K562 (cell line): ENCODE data around the gene SLC39A9. TPM values are rescaled to one million over a fixed set of nuclear protein-coding genes. Genes with fewer than 3 reads are reported as not detected.

Source experiments
- ATAC-seq: fragments of 200-7000 bp; cut with Tn5 transposase; 3 replicates; pipeline ENCODE4 v1.9.1; 2020; ENCODE audit warnings: moderate library complexity
- BruUV-seq: library from RNA; stranded (reverse); fragments of 400-500 nt; replicated peaks from 2 replicates; lab custom pipeline; 2021; lab: Mats Ljungman, UMichigan
- CTCF ChIA-PET: fragments of 300-600 bp; formaldehyde crosslinking; extraction: SDS; loops from one replicate; lab custom pipeline; 2021; ENCODE audit warnings: low intra/inter-chr PET ratio; lab: Yijun Ruan, JAX
- POLR2A ChIA-PET: fragments of 300-600, 350-650 bp; sonication (Branson Sonifier 250); formaldehyde crosslinking; extraction: SDS; loops from one replicate; lab custom pipeline; 2021; ENCODE audit warnings: antibody characterized with exemption, inconsistent platforms; lab: Yijun Ruan, JAX
- DNase-seq, 4 experiments: peaks; one replicate each; pipeline versions ENCODE4 v3.0.0 to v3.0.0-alpha.2; 2011 to 2018; ENCODE audit warnings: low spot score in 3 of 4, mixed read lengths in 3 of 4; ENCODE audit errors: extremely low read depth in 1 of 4
- FAIRE-seq: peaks from 2 replicates; lab custom pipeline; 2011; peaks lifted over from hg19 to GRCh38; lab: Jason Lieb, UNC
- H2AFZ ChIP-seq: 2 replicates; pipeline ENCODE4 v1.6.0; 2011; ENCODE audit warnings: low read depth, low read length, control low read depth, inconsistent platforms
- H3K27ac ChIP-seq: fragments of 200-600 bp; 3 replicates; pipeline ENCODE4 v1.8.0; 2011; ENCODE audit warnings: low read depth, mild to moderate bottlenecking, control low read depth, inconsistent platforms, low read length, moderate library complexity, mixed read lengths; ENCODE audit errors: extremely low read depth
- H3K27me3 ChIP-seq, 2 experiments: fragments of 300-600 bp in 1 of 2; 2 replicates in 1 of 2; 3 replicates in 1 of 2; pipeline versions ENCODE4 v1.6.0 to v1.8.0; 2011; ENCODE audit warnings: inconsistent platforms in 2 of 2, low read length in 2 of 2, mild to moderate bottlenecking in 1 of 2, mixed read lengths in 1 of 2, moderate library complexity in 1 of 2; ENCODE audit not compliant: control insufficient read depth in 2 of 2, insufficient read depth in 2 of 2
- H3K36me3 ChIP-seq: fragments of 300-600 bp; 3 replicates; pipeline ENCODE4 v1.8.0; 2011; ENCODE audit warnings: mild to moderate bottlenecking, low read length, inconsistent platforms; ENCODE audit not compliant: control insufficient read depth, insufficient read depth
- H3K4me1 ChIP-seq, 2 experiments: fragments of 200-600 bp in 1 of 2; replicated peaks in 1 of 2; 2 replicates in 1 of 2; 3 replicates in 1 of 2; pipeline versions ENCODE4 v1.5.1 to v1.8.0; 2011; ENCODE audit warnings: inconsistent platforms in 2 of 2, low read length in 2 of 2, mild to moderate bottlenecking in 1 of 2, mixed read lengths in 1 of 2, moderate library complexity in 1 of 2; ENCODE audit not compliant: control insufficient read depth in 2 of 2, insufficient read depth in 2 of 2
- H3K4me2 ChIP-seq: 2 replicates; pipeline ENCODE4 v1.6.1; 2011; ENCODE audit warnings: low read length, control low read depth, inconsistent platforms, mixed read lengths; ENCODE audit not compliant: insufficient read depth
- H3K4me3 ChIP-seq: fragments of 200-600 bp; sonication (generic), shearing (Covaris generic); 2 replicates; pipeline ENCODE4 v1.5.1; 2016; ENCODE audit warnings: control low read depth, inconsistent platforms
- H3K79me2 ChIP-seq: fragments of 200-600 bp; 3 replicates; pipeline ENCODE4 v1.8.0; 2011; ENCODE audit warnings: low read length, inconsistent platforms; ENCODE audit not compliant: control insufficient read depth, insufficient read depth
- H3K9ac ChIP-seq, 2 experiments: 2 replicates each; pipeline versions ENCODE4 v1.6.0 to v1.6.1; 2011; ENCODE audit warnings: low read depth in 2 of 2, low read length in 2 of 2, control low read depth in 1 of 2, inconsistent platforms in 1 of 2, mild to moderate bottlenecking in 1 of 2, mixed read lengths in 1 of 2; ENCODE audit not compliant: insufficient read depth in 1 of 2
- H3K9me1 ChIP-seq: one replicate; pipeline ENCODE4 v1.6.0; 2011; ENCODE audit warnings: inconsistent platforms, mild to moderate bottlenecking, low read length, moderate library complexity; ENCODE audit not compliant: control insufficient read depth, insufficient read depth
- H3K9me3 ChIP-seq: replicated peaks from 2 replicates; pipeline ENCODE4 v1.5.1; 2011; ENCODE audit warnings: low read depth, low read length, inconsistent platforms; ENCODE audit not compliant: control insufficient read depth, insufficient read depth
- H4K20me1 ChIP-seq: replicated peaks from 2 replicates; pipeline ENCODE4 v1.6.1; 2011; ENCODE audit warnings: low read length, inconsistent platforms, mixed read lengths; ENCODE audit not compliant: control insufficient read depth, insufficient read depth
- CHD2 ChIP-seq: IDR thresholded peaks from 2 replicates; pipeline ENCODE4 v1.6.1; 2011; ENCODE audit warnings: low read depth, low read length
- E4F1 ChIP-seq: fragments of 250-450 bp; sonication (Bioruptor Pico); IDR thresholded peaks from 2 replicates; pipeline ENCODE4 v1.5.0; 2021; ENCODE audit warnings: mild to moderate bottlenecking, borderline replicate concordance
- HOXB6 ChIP-seq: fragments of 250-450 bp; sonication (Bioruptor Pico); IDR thresholded peaks from 2 replicates; pipeline ENCODE4 v1.5.1; 2022; ENCODE audit warnings: mild to moderate bottlenecking, borderline replicate concordance
- U2AF2 ChIP-seq: fragments of 200-400 bp; formaldehyde crosslinking; optimal IDR thresholded peaks from 2 replicates; pipeline ENCODE3; 2017; ENCODE audit warnings: low read depth, mild to moderate bottlenecking, low read length
- XRCC3 ChIP-seq: fragments of 450-650 bp; IDR thresholded peaks from 2 replicates; pipeline ENCODE4 v1.6.1; 2017; ENCODE audit warnings: mild to moderate bottlenecking, moderate library complexity
- ZNF561 ChIP-seq: fragments of 450-650 bp; formaldehyde crosslinking; conservative IDR thresholded peaks from 2 replicates; pipeline ENCODE4 v1.4.0; 2020; ENCODE audit warnings: mild to moderate bottlenecking, moderate library complexity
- ZNF764 ChIP-seq: fragments of 250-450 bp; sonication (Bioruptor Pico); IDR thresholded peaks from 2 replicates; pipeline ENCODE4 v1.4.0; 2020; ENCODE audit warnings: low read depth, mild to moderate bottlenecking, moderate library complexity
- WGBS: fragments of 100-300 bp; shearing (Covaris generic); methylation state at CpG from one replicate; pipeline ENCODE4 v1.1.6; 2016; ENCODE audit warnings: low coverage, mixed read lengths; ENCODE audit not compliant: insufficient coverage; ENCODE audit errors: missing lambda C conversion rate; 5-methylcytosine and 5-hydroxymethylcytosine counted together
- in situ Hi-C: fragments of 300-500 bp; cut with MboI; formaldehyde crosslinking; loops from 4 replicates; pipeline ENCODE4 v1.15.0; 2018; ENCODE audit warnings: inconsistent platforms, mixed read lengths
- intact Hi-C: fragments of 100-400 bp; cut with micrococcal nuclease; formaldehyde crosslinking; loops from 2 replicates; pipeline ENCODE4 v1.14.2; 2022
- polyA plus RNA-seq, 8 experiments: library from polyadenylated mRNA; depleted of rRNA in 4 of 8; stranded (reverse) in 5 of 8; unstranded in 3 of 8; fragments of >200 nt; fragmentation: Nextera tagmentation in 2 of 8; fragmentation: Illumina TruSeq in 1 of 8; extraction: Ambion mirVana in 2 of 8; extraction: Trizol in 1 of 8; gene quantifications; 2 replicates each; pipeline versions ENCODE4 v1.2.1 to v1.2.3, GENCODE V29; 2011 to 2014; ENCODE audit warnings: inconsistent platforms in 1 of 8, missing spikeins in 1 of 8
- total RNA-seq, 7 experiments: library from RNA; depleted of rRNA in 6 of 7; stranded (reverse); fragments of >200 nt in 6 of 7; fragmentation: Illumina TruSeq in 2 of 7; extraction: Trizol in 2 of 7; gene quantifications; 2 replicates each; pipeline versions ENCODE4 v1.2.1 to v1.2.3, GENCODE V29; 2011 to 2021; ENCODE audit warnings: low replicate concordance in 1 of 7
- TF ChIP-seq, protein P1 (sequence below): fragments of 250-450 bp; sonication (Bioruptor Pico); IDR thresholded peaks from 2 replicates; pipeline ENCODE4 v1.4.0; 2020; ENCODE audit warnings: mild to moderate bottlenecking
- TF ChIP-seq, protein P2 (sequence below), 2 experiments: fragments of 450-650 bp; conservative IDR thresholded peaks; 2 replicates each; pipeline ENCODE4 v1.6.1; 2017; ENCODE audit warnings: mild to moderate bottlenecking in 2 of 2, moderate library complexity in 2 of 2

SLC39A9 gene
- total and polyA plus RNA-seq, 9 of the 15 experiments (the other 6 are each of a cell fraction or from before 2014, with no cell fraction given): 18.4 to 66.0 (median 32.5) TPM

GRCh38 chr14:69427596-69427995 is 29.1 kb downstream of the SLC39A9 start:
- Histone ChIP-seq H3K4me3 (no peak overlapping the region), H2AFZ (no peak overlapping the region), H3K79me2 (no peaks in the 10 kb centered on the region), H3K36me3 (peaks cover 26% of the 10 kb centered on the region; the same call in 2 of the 3 replicates), H3K4me1 (no peaks in the 10 kb centered on the region), H3K27ac (no peak overlapping the region), H3K9me3 (no peaks in the 10 kb centered on the region), H4K20me1 (no peaks in the 10 kb centered on the region), H3K27me3 (no peaks in the 10 kb centered on the region), H3K9me1 (no peaks in the 10 kb centered on the region), H3K9ac (no peak overlapping the region), H3K4me2 (no peak overlapping the region)
- ATAC-seq (no peak), FAIRE-seq (no peak), DNase-seq (no peak)
- intact Hi-C loops: no loop called here
- no TSS peak for BruUV-seq
- in situ Hi-C loops: no loop called here
- WGBS: 100% methylated on average over 1 of the region's 1 CpG
- ChIA-PET CTCF (no interaction called here), POLR2A (interaction anchor here (1.2 kb wide), 1 partner anchor 29 kb away, joined by 3 read pairs; the partner anchor contains the start of genes ERH and SLC39A9)
- TF ChIP-seq ZNF764 (CRISPR knock-in tag): no peak
- no peak for TF ChIP-seq CHD2
- TF ChIP-seq XRCC3: no peak
- TF ChIP-seq E4F1: no peak
- TF ChIP-seq, protein P1, sequence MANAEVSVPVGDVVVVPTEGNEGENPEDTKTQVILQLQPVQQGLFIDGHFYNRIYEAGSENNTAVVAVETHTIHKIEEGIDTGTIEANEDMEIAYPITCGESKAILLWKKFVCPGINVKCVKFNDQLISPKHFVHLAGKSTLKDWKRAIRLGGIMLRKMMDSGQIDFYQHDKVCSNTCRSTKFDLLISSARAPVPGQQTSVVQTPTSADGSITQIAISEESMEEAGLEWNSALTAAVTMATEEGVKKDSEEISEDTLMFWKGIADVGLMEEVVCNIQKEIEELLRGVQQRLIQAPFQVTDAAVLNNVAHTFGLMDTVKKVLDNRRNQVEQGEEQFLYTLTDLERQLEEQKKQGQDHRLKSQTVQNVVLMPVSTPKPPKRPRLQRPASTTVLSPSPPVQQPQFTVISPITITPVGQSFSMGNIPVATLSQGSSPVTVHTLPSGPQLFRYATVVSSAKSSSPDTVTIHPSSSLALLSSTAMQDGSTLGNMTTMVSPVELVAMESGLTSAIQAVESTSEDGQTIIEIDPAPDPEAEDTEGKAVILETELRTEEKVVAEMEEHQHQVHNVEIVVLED (CRISPR knock-in tag): no peak
- no peak for TF ChIP-seq HOXB6 (CRISPR knock-in tag)
- TF ChIP-seq, protein P2, sequence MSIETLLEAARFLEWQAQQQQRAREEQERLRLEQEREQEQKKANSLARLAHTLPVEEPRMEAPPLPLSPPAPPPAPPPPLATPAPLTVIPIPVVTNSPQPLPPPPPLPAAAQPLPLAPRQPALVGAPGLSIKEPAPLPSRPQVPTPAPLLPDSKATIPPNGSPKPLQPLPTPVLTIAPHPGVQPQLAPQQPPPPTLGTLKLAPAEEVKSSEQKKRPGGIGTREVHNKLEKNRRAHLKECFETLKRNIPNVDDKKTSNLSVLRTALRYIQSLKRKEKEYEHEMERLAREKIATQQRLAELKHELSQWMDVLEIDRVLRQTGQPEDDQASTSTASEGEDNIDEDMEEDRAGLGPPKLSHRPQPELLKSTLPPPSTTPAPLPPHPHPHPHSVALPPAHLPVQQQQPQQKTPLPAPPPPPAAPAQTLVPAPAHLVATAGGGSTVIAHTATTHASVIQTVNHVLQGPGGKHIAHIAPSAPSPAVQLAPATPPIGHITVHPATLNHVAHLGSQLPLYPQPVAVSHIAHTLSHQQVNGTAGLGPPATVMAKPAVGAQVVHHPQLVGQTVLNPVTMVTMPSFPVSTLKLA (conservative IDR thresholded peaks at IDR 0.05): no peak
- TF ChIP-seq ZNF561 (CRISPR knock-in tag): no peak
- TF ChIP-seq U2AF2: no peak
